ENCODE data around the gene DYSF.

DNA sequence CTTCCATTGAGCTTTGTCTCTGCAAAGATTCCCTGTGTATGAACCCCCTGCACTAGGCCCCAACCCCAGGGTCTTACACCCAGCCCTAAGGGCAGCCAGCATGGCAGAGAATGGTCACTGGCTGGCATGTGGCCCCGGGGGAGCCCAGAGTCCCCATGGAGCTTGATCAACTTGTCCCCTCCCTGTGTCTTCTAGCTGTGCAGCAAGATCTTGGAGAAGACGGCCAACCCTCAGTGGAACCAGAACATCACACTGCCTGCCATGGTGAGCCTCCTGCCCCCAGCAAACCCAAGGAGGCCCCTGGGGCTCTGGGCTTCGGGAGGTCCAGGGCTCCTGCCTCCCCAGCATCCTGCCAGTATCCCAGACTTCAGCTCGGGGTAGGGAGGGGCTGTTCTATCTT, 81.5 kb downstream of the DYSF start:
- TF ChIP-seq SIN3A (IDR thresholded peaks at IDR 0.05; ENCODE audit: borderline replicate concordance, insufficient read depth, low read length) (no peak), POLR2AphosphoS5 (IDR thresholded peaks at IDR 0.05; ENCODE audit: low read depth, low read length) (no peak), TAF1 (IDR thresholded peaks at IDR 0.05; ENCODE audit: borderline replicate concordance, insufficient read depth, low read length) (no peak), FOXP2 (optimal IDR thresholded peaks at IDR 0.05; ENCODE audit: borderline replicate concordance, extremely low read depth, extremely low read length, insufficient read depth) (no peak)
- TF ChIP-seq, protein P1, sequence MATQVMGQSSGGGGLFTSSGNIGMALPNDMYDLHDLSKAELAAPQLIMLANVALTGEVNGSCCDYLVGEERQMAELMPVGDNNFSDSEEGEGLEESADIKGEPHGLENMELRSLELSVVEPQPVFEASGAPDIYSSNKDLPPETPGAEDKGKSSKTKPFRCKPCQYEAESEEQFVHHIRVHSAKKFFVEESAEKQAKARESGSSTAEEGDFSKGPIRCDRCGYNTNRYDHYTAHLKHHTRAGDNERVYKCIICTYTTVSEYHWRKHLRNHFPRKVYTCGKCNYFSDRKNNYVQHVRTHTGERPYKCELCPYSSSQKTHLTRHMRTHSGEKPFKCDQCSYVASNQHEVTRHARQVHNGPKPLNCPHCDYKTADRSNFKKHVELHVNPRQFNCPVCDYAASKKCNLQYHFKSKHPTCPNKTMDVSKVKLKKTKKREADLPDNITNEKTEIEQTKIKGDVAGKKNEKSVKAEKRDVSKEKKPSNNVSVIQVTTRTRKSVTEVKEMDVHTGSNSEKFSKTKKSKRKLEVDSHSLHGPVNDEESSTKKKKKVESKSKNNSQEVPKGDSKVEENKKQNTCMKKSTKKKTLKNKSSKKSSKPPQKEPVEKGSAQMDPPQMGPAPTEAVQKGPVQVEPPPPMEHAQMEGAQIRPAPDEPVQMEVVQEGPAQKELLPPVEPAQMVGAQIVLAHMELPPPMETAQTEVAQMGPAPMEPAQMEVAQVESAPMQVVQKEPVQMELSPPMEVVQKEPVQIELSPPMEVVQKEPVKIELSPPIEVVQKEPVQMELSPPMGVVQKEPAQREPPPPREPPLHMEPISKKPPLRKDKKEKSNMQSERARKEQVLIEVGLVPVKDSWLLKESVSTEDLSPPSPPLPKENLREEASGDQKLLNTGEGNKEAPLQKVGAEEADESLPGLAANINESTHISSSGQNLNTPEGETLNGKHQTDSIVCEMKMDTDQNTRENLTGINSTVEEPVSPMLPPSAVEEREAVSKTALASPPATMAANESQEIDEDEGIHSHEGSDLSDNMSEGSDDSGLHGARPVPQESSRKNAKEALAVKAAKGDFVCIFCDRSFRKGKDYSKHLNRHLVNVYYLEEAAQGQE (IDR thresholded peaks at IDR 0.05; ENCODE audit: insufficient read depth in 1 of 2, low read depth in 2 of 2, low read length in 2 of 2) = no peak

Measured in PFSK-1 (cell line).